Endothelial cell of umbilical vein (primary cell): Measurements from ENCODE around the gene ACER1. TPM values are rescaled to one million over a fixed set of nuclear protein-coding genes. Genes with fewer than 3 reads are reported as not detected.
A peak's percentile ranks its signal among the peaks of the same experiment; 100 is the strongest.

ENCODE experiments used
- BruUV-seq: library from RNA; stranded (reverse); fragments of 400-500 nt; replicated peaks from 2 replicates; lab custom pipeline; 2021; lab: Mats Ljungman, UMichigan
- CTCF ChIA-PET: fragments of 300-600, 350-600 bp; sonication (Branson Sonifier 250); formaldehyde crosslinking; loops from one replicate; lab custom pipeline; 2021; ENCODE audit warnings: antibody characterized with exemption, inconsistent platforms; lab: Charles Lee
- POLR2A ChIA-PET: fragments of 300-600, 350-600 bp; sonication (Branson Sonifier 250); formaldehyde crosslinking; loops from one replicate; lab custom pipeline; 2021; ENCODE audit warnings: antibody characterized with exemption, inconsistent platforms; lab: Charles Lee
- DNase-seq: peaks from one replicate; pipeline ENCODE4 v3.0.0-alpha.2; 2011; ENCODE audit warnings: low read depth, low spot score
- FAIRE-seq: peaks from 2 replicates; lab custom pipeline; 2011; peaks lifted over from hg19 to GRCh38; lab: Jason Lieb, UNC
- H2AFZ ChIP-seq: 2 replicates; pipeline ENCODE4 v1.6.0; 2012; ENCODE audit warnings: low read depth, low read length, control low read depth, inconsistent platforms
- H3K27ac ChIP-seq: 2 replicates; pipeline ENCODE4 v1.5.1; 2011; ENCODE audit warnings: low read depth, mild to moderate bottlenecking, control low read depth, low read length, moderate library complexity; ENCODE audit not compliant: insufficient read depth
- H3K27me3 ChIP-seq, 2 experiments: 2 replicates each; pipeline versions ENCODE4 v1.6.0 to v1.6.1; 2011; ENCODE audit warnings: low read length in 2 of 2, mixed read lengths in 1 of 2; ENCODE audit not compliant: control insufficient read depth in 2 of 2, insufficient read depth in 2 of 2
- H3K36me3 ChIP-seq, 2 experiments: 2 replicates in 1 of 2; 3 replicates in 1 of 2; pipeline ENCODE4 v1.5.1; 2011; ENCODE audit warnings: low read length in 2 of 2, mild to moderate bottlenecking in 1 of 2, moderate library complexity in 1 of 2; ENCODE audit not compliant: control insufficient read depth in 2 of 2, insufficient read depth in 2 of 2; ENCODE audit errors: extremely low read depth in 1 of 2
- H3K4me1 ChIP-seq: 3 replicates; pipeline ENCODE4 v1.5.1; 2011; ENCODE audit warnings: mild to moderate bottlenecking, low read length; ENCODE audit not compliant: control insufficient read depth, insufficient read depth; ENCODE audit errors: extremely low read depth
- H3K4me2 ChIP-seq: 2 replicates; pipeline ENCODE4 v1.6.1; 2011; ENCODE audit warnings: low read length, control low read depth, mixed read lengths; ENCODE audit not compliant: insufficient read depth
- H3K4me3 ChIP-seq, 3 experiments: fragments of 200-600 bp in 1 of 3; sonication (generic), shearing (Covaris generic) in 1 of 3; replicated peaks in 1 of 3; 2 replicates each; pipeline ENCODE4 v1.5.1; 2011 to 2016; ENCODE audit warnings: control low read depth in 3 of 3, low read length in 3 of 3, mild to moderate bottlenecking in 2 of 3, inconsistent platforms in 1 of 3, low read depth in 1 of 3, moderate library complexity in 1 of 3; ENCODE audit not compliant: insufficient read depth in 1 of 3
- H3K79me2 ChIP-seq: 2 replicates; pipeline ENCODE4 v1.6.0; 2012; ENCODE audit warnings: low read length, inconsistent platforms; ENCODE audit not compliant: control insufficient read depth, insufficient read depth
- H3K9ac ChIP-seq: replicated peaks from 2 replicates; pipeline ENCODE3; 2011; ENCODE audit warnings: low read length, control low read depth; ENCODE audit not compliant: insufficient read depth; ENCODE audit errors: extremely low read depth
- H3K9me1 ChIP-seq: replicated peaks from 3 replicates; pipeline ENCODE4 v1.6.0; 2011; ENCODE audit warnings: mild to moderate bottlenecking, low read length; ENCODE audit not compliant: control insufficient read depth, insufficient read depth; ENCODE audit errors: extremely low read depth
- H3K9me3 ChIP-seq: replicated peaks from 2 replicates; pipeline ENCODE4 v1.5.1; 2012; ENCODE audit warnings: low read length, inconsistent platforms; ENCODE audit not compliant: control insufficient read depth, insufficient read depth
- H4K20me1 ChIP-seq: replicated peaks from 2 replicates; pipeline ENCODE3; 2011; ENCODE audit warnings: mild to moderate bottlenecking, low read length; ENCODE audit not compliant: control insufficient read depth, insufficient read depth; ENCODE audit errors: extremely low read depth
- CTCF ChIP-seq, 2 donors: IDR thresholded peaks; 1 replicate in 1 of 2; 2 replicates in 1 of 2; pipeline ENCODE4 v1.5.1; 2011; ENCODE audit warnings: low read length in 2 of 2, mild to moderate bottlenecking in 2 of 2, moderate library complexity in 2 of 2, control low read depth in 1 of 2, inconsistent platforms in 1 of 2, low read depth in 1 of 2; ENCODE audit not compliant: insufficient read depth in 1 of 2; ENCODE audit errors: extremely low read depth in 1 of 2
- EZH2 ChIP-seq: IDR thresholded peaks from 2 replicates; pipeline ENCODE4 v1.6.1; 2012; ENCODE audit warnings: borderline replicate concordance, low read depth, mild to moderate bottlenecking, moderate library complexity, low read length, inconsistent platforms; ENCODE audit not compliant: severe bottlenecking
- FOS ChIP-seq: IDR thresholded peaks from 2 replicates; pipeline ENCODE4 v1.6.1; 2011; ENCODE audit warnings: mild to moderate bottlenecking, low read length, moderate library complexity, borderline replicate concordance; ENCODE audit not compliant: insufficient read depth
- GATA2 ChIP-seq: IDR thresholded peaks from 2 replicates; pipeline ENCODE4 v1.7.0; 2011; ENCODE audit warnings: low read depth, mild to moderate bottlenecking, moderate library complexity, mixed read lengths, low read length; ENCODE audit not compliant: insufficient read length, insufficient read depth
- JUN ChIP-seq: IDR thresholded peaks from 2 replicates; pipeline ENCODE4 v1.6.1; 2011; ENCODE audit warnings: borderline replicate concordance, low read depth; ENCODE audit not compliant: insufficient read length, insufficient read depth
- MAX ChIP-seq: IDR thresholded peaks from 2 replicates; pipeline ENCODE4 v1.6.1; 2011; ENCODE audit not compliant: insufficient read depth, insufficient read length
- MYC ChIP-seq: IDR thresholded peaks from one replicate; pipeline ENCODE4 v1.6.1; 2011; ENCODE audit warnings: mild to moderate bottlenecking, low read depth, low read length
- POLR2A ChIP-seq: IDR thresholded peaks from 2 replicates; pipeline ENCODE4 v1.6.1; 2012; ENCODE audit warnings: low read depth, mild to moderate bottlenecking, control low read depth, low read length
- POLR2AphosphoS5 ChIP-seq: IDR thresholded peaks from 2 replicates; pipeline ENCODE4 v1.6.1; 2012; ENCODE audit warnings: low read depth, mild to moderate bottlenecking, control low read depth, low read length, moderate library complexity; ENCODE audit not compliant: insufficient read depth
- dilution Hi-C: fragments of 300-500 bp; cut with MboI; formaldehyde crosslinking; loops from one replicate; pipeline ENCODE4 v1.15.0; 2019; ENCODE audit warnings: low sequenced_read_pairs; ENCODE audit not compliant: extremely low pct_ligation_motif_present
- intact Hi-C: fragments of 100-400 bp; cut with micrococcal nuclease; formaldehyde crosslinking; loops from one replicate; pipeline ENCODE4 v1.10.0; 2022
- polyA plus RNA-seq, 4 experiments: library from polyadenylated mRNA; depleted of rRNA in 3 of 4; stranded (reverse) in 3 of 4; unstranded in 1 of 4; fragments of >200 nt; gene quantifications; 2 replicates each; pipeline versions ENCODE4 v1.2.1 to v1.2.3, GENCODE V29; 2011 to 2012; ENCODE audit warnings: missing spikeins in 1 of 4
- total RNA-seq: library from RNA; stranded (reverse); gene quantifications from 2 replicates; pipeline ENCODE4 v1.2.3, GENCODE V29; 2021

ACER1 gene
- total and polyA plus RNA-seq, 2 donors (not counting 3 experiments of a cell fraction or from before 2014, with no cell fraction given): 0.04 TPM; not detected in 1

DNA sequence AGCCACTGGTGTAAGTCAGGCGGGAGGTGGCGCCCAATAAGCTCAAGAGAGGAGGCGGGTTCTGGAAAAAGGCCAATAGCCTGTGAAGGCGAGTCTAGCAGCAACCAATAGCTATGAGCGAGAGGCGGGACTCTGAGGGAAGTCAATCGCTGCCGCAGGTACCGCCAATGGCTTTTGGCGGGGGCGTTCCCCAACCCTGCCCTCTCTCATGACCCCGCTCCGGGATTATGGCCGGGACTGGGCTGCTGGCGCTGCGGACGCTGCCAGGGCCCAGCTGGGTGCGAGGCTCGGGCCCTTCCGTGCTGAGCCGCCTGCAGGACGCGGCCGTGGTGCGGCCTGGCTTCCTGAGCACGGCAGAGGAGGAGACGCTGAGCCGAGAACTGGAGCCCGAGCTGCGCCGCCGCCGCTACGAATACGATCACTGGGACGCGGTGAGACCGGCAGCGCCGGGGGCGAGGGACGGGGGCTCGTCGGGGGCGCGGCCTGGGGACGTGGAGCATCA, 39.2 kb upstream of the ACER1 start, which contains the start of gene ALKBH7:
ALKBH7 (plus strand) TSS at position 201 of the 502 bp plus-strand sequence; CDS start at position 228, 27 bp downstream.
- H3K4me2 ChIP-seq: peak within 1 kb of the TSS; percentile 40
- peak within 1 kb of the TSS; percentile 88 for H3K9ac ChIP-seq
- TF ChIP-seq MAX (no peak), MYC (no peak), POLR2A (no peak), CTCF (IDR thresholded peaks at IDR 0.05; ENCODE audit: extremely low read depth in 1 of 2, insufficient read depth in 1 of 2, low read depth in 1 of 2, low read length in 2 of 2) (no peak), FOS (no peak), POLR2AphosphoS5 (no peak), JUN (no peak), EZH2 (no peak), GATA2 (no peak)
- DNase-seq (peak; percentile 99), FAIRE-seq (peak; percentile 100)
- H2AFZ ChIP-seq: peak within 1 kb of the TSS; percentile 96
- ChIA-PET POLR2A (interaction anchor here (0.6 to 1.9 kb wide), 3 partner anchors 11 to 282 kb away, joined by 4 to 16 read pairs (median 6); partner anchors contain the start of genes CLPP and KHSRP), CTCF (interaction anchor here (0.9 to 1.3 kb wide), 9 partner anchors 9 to 351 kb away, joined by 3 to 8 read pairs (median 3); partner anchors contain the start of genes CLPP and KHSRP)
- no peaks in the 10 kb centered on the region for H3K79me2 ChIP-seq
- peak within 1 kb of the TSS; percentile 84 for H3K27ac ChIP-seq
- no peaks in the 10 kb centered on the region for H3K9me3 ChIP-seq
- H3K4me3 ChIP-seq: peak within 1 kb of the TSS; percentile 55 to 82 (median 73)
- dilution Hi-C loops: no loop called here
- no TSS peak for BruUV-seq
- peaks cover 0 to 8% of the 10 kb centered on the region in 2 experiments for H3K36me3 ChIP-seq
- H3K4me1 ChIP-seq: peaks cover 2% of the 10 kb centered on the region
- intact Hi-C loops: loop anchor here (1.0 to 5.0 kb wide), 5 partner anchors 11 to 365 kb away; partner anchors contain the start of genes CLPP, GPR108, GTF2F1 and TRIP10
- no peaks in the 10 kb centered on the region for H3K27me3 ChIP-seq
- no peaks in the 10 kb centered on the region for H3K9me1 ChIP-seq
- no peaks in the 10 kb centered on the region for H4K20me1 ChIP-seq
